ENCODE data around the gene SLC10A1. TPM values are rescaled to one million over a fixed set of nuclear protein-coding genes. Genes with fewer than 3 reads are reported as not detected.

Gene SLC10A1
- total and polyA plus RNA-seq, 12 donors = not detected

- WGBS, 2 donors = 74 to 80% methylated on average over 13 of the region's 13 CpGs
- DNase-seq = no peak
- ATAC-seq = no peak
- peaks cover 0 to 42% (median 11%) of the 10 kb centered on the region in 7 donors for H3K27me3 ChIP-seq
- no peak for TF ChIP-seq CTCF (IDR thresholded peaks at IDR 0.05)
- no peak overlapping the region for H3K27ac ChIP-seq
- no peaks in the 10 kb centered on the region for H3K4me1 ChIP-seq
- no peak overlapping the region for H3K4me3 ChIP-seq
- intact Hi-C loops (cut with DNase I) = loop anchor here in 2 of 10 donors (10.0 kb wide), 2 partner anchors 503 to 1003 kb away; no protein-coding TSS in a partner anchor
- H3K9me3 ChIP-seq = no peaks in the 10 kb centered on the region
- H3K36me3 ChIP-seq = no peaks in the 10 kb centered on the region
Measured at GRCh38 chr14:69811227-69811867, 14.3 kb upstream of the SLC10A1 start.

GRCh38 chr14:69808919-69809808 lies 12.1 kb upstream of the SLC10A1 start:
- no peak overlapping the region for H3K4me3 ChIP-seq
- 83 to 84% methylated on average over 12 of the region's 12 CpGs for WGBS, 2 donors
- intact Hi-C loops (cut with DNase I) = no loop called here

GRCh38 chr14:69807192-69807591 lies 10.2 kb upstream of the SLC10A1 start:
- ATAC-seq = no peak
- TF ChIP-seq CTCF (IDR thresholded peaks at IDR 0.05) = no peak
- peaks cover 0 to 9% (median 0%) of the 10 kb centered on the region in 7 donors for H3K27me3 ChIP-seq
- no peak for DNase-seq
- H3K27ac ChIP-seq = no peak overlapping the region
- H3K4me3 ChIP-seq = no peak overlapping the region
- intact Hi-C loops (cut with DNase I) = no loop called here
- peaks cover 0 to 3% (median 0%) of the 10 kb centered on the region in 11 donors for H3K9me3 ChIP-seq
- no peaks in the 10 kb centered on the region for H3K4me1 ChIP-seq
- 65 to 92% methylated on average over 1 of the region's 1 CpG for WGBS, 2 donors
- H3K36me3 ChIP-seq = no peaks in the 10 kb centered on the region

More at GRCh38 chr14:69808919-69809808, 12.1 kb upstream of the SLC10A1 start:
- DNase-seq (no peak), ATAC-seq (no peak)
- no peak for TF ChIP-seq CTCF (IDR thresholded peaks at IDR 0.05)
- Histone ChIP-seq H3K36me3 (no peaks in the 10 kb centered on the region), H3K27me3 (peaks cover 0 to 27% (median 3%) of the 10 kb centered on the region in 7 donors), H3K4me1 (no peaks in the 10 kb centered on the region), H3K27ac (no peak overlapping the region), H3K9me3 (peaks cover 0 to 3% (median 0%) of the 10 kb centered on the region in 11 donors)

- Histone ChIP-seq H3K4me1 (no peaks in the 10 kb centered on the region), H3K27ac (no peak overlapping the region), H3K27me3 (peaks cover 0 to 5% (median 0%) of the 10 kb centered on the region in 7 donors), H3K36me3 (no peaks in the 10 kb centered on the region), H3K9me3 (peaks cover 0 to 3% (median 0%) of the 10 kb centered on the region in 11 donors), H3K4me3 (no peak overlapping the region)
- no peak for TF ChIP-seq CTCF (IDR thresholded peaks at IDR 0.05)
- ATAC-seq (no peak), DNase-seq (no peak)
- 89 to 93% methylated on average over 2 of the region's 2 CpGs for WGBS, 2 donors
- intact Hi-C loops (cut with DNase I) = no loop called here
Measured at GRCh38 chr14:69804902-69805301, 7.9 kb upstream of the SLC10A1 start.
